HG02759 (cell line): Measurements from ENCODE around the gene IRF4.

Experiments used
- ATAC-seq: cut with Tn5 transposase; IDR thresholded peaks from one replicate; pipeline ENCODE4 v1.9.1; 2021; ENCODE audit warnings: mild to moderate bottlenecking, moderate library complexity; ENCODE audit not compliant: unreplicated experiment

Gene IRF4

GRCh38 chr6:453152-453551 lies 61.6 kb downstream of the IRF4 start:
- ATAC-seq: no peak

GRCh38 chr6:454148-454991 lies 62.8 kb downstream of the IRF4 start:
- ATAC-seq: no peak

DNA sequence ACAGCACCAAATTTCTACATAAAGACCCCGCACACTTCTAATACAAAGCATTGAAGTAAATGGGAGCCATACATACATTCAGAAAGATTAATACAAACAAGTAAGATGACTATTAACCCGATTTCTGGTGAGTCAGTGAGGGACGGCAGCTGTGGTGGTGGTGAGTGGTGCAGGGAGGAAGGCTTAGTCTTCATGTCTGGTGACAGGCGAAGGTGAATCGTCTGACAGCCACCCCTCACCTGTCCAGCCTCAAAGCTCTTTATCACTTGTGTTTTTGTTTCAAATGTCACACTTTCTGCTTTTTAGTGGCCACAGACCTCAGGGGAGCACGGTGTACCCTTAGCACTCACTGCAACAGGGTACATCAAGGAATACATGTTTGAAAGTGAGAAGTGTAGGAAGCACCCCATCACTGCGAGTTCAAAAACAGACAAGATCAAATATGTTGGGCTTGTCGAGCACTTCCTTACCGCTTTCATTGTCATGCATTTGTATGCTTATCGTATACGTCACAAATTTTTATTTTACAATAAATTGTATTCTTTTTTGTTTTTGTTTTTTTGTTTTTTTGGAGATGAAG lies 63.5 kb downstream of the IRF4 start:
- ATAC-seq: no peak

DNA sequence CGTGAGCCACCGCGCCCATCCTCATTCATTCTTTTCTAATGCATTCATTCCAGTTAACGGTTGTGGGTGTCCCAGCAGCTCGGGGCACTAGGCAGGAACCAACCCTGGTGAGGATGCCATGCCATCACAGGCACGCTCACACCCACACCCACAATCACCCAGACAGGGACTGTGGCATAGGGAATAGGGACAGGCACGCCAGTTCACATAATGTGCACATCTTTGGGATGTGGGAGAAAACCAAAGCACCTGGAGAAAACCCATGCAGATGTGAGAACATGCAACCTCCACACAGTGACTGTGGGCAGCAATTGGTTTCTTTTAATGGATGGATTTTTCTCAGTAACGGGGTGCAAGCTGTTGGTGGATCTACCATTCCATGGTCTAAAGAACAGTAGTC lies 64.3 kb downstream of the IRF4 start:
- ATAC-seq: no peak

GRCh38 chr6:456358-456867 lies 64.9 kb downstream of the IRF4 start:
- no peak for ATAC-seq

DNA sequence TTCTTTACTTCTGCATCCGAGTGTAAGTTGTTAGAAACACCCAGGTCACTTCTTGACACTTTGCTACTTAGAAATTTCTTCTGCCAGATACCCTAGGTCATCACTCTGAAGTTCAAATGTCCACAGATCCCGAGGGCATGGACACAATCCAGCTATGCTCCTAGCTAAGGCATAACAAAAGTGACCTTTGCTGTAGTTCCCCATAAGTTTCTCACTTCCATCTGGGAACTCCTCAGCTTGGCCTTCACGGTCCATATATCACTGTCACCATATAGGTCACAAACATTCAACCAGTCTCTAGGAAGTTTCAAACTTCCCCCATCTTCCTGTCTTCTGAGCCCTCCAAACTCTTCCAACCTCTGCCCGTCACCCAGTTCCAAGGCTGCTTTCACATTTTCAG lies 65.3 kb downstream of the IRF4 start:
- ATAC-seq: no peak
